ENCODE measurements around the gene LAMA3.

Gene LAMA3

DNA sequence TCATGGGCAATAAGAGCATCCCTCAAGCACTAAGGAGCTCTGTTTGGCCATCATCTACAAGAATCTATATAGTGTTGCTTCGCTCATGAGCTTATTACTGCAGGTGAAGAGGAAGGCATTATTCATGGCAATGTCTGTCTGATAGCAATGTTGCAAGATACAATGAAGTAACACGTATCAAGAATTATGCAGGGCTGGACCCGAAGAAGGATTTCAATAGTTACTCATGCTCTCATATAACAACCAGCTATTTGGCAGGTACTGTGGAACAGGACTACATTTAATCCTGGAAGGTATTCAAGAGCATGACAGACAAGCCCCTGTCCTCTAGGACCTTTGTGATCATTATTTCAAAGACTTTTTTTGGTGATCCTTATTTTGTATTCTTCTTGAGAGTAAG, 109.6 kb downstream of the LAMA3 start:
- no peak for DNase-seq (ENCODE audit: low read depth in 2 of 2)
- TF ChIP-seq, protein P1, sequence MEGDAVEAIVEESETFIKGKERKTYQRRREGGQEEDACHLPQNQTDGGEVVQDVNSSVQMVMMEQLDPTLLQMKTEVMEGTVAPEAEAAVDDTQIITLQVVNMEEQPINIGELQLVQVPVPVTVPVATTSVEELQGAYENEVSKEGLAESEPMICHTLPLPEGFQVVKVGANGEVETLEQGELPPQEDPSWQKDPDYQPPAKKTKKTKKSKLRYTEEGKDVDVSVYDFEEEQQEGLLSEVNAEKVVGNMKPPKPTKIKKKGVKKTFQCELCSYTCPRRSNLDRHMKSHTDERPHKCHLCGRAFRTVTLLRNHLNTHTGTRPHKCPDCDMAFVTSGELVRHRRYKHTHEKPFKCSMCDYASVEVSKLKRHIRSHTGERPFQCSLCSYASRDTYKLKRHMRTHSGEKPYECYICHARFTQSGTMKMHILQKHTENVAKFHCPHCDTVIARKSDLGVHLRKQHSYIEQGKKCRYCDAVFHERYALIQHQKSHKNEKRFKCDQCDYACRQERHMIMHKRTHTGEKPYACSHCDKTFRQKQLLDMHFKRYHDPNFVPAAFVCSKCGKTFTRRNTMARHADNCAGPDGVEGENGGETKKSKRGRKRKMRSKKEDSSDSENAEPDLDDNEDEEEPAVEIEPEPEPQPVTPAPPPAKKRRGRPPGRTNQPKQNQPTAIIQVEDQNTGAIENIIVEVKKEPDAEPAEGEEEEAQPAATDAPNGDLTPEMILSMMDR (IDR thresholded peaks at IDR 0.05; ENCODE audit: low read depth, low read length): no peak
- no peak overlapping the region for H3K4me3 ChIP-seq (replicated peaks in 1 of 2; ENCODE audit: low read depth in 2 of 2, low read length in 2 of 2)

DNA sequence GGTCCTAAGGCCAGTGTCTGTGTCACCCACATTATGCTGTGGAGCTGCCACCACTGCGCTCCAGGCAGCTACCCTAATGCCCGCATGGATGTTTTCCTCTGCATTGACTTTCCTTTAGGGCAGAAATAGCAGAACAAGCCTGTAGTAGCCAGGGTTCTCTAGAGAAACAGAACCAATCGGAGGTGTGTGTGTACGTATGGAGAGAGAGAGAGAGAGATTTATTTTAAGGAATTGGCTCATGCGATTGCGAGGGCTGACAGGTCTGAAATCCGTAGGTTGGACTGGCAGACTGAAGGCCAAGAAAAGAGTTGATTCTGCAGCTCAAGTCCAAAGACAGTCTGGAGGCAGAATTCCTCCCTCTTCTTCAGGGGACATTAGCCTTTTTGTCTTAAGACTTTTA, 110.3 kb downstream of the LAMA3 start:
- no peak overlapping the region for H3K4me3 ChIP-seq (replicated peaks in 1 of 2; ENCODE audit: low read depth in 2 of 2, low read length in 2 of 2)
- DNase-seq (ENCODE audit: low read depth in 2 of 2): no peak
- TF ChIP-seq, protein P1 (IDR thresholded peaks at IDR 0.05; ENCODE audit: low read depth, low read length): no peak

DNA sequence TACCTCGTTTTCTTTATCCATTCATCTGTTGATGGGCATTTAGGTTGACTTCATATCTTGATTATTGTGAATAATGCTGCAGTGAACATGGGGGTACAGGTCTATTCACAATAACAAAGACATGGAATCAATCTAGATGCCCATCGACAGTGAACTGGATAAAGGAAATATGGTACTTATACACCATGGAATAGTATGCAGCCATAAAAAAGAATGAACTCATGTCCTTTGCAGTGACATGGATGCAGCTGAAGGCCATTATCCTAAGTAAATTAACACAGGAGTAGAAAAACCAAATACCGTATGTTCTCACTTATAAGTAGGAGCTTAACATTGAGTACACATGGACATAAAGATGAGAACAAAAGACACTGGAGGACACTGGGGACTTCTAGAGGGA, 111.6 kb downstream of the LAMA3 start:
- no peak for DNase-seq (ENCODE audit: low read depth in 2 of 2)
- TF ChIP-seq, protein P1 (IDR thresholded peaks at IDR 0.05; ENCODE audit: low read depth, low read length): no peak

DNA sequence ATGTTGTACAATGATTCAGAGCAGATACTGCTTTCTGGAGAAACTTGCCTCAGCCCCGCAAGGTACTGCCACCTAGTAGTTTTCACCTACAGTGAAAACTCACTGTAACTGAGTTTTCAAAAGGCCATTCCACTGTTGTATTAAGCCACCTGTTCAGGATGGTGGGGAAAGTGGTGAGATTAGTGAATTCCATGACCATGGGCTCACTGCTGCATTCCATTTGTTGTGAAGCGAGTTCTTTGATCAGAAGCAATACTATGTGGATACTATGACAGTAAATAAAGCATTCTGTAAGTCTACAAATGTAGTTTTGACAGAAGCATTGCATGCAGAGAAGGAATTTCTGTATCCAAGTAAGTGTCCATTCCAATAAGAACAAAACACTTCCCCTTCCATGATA, 113.6 kb downstream of the LAMA3 start:
- H3K4me3 ChIP-seq (replicated peaks in 1 of 2; ENCODE audit: low read depth in 2 of 2, low read length in 2 of 2): no peak overlapping the region
- DNase-seq (ENCODE audit: low read depth in 2 of 2): no peak
- TF ChIP-seq, protein P1 (IDR thresholded peaks at IDR 0.05; ENCODE audit: low read depth, low read length): no peak

More for the DNA sequence above, 111.6 kb downstream of the LAMA3 start:
- no peak overlapping the region for H3K4me3 ChIP-seq (replicated peaks in 1 of 2; ENCODE audit: low read depth in 2 of 2, low read length in 2 of 2)

- H3K4me3 ChIP-seq (replicated peaks in 1 of 2; ENCODE audit: low read depth in 2 of 2, low read length in 2 of 2): no peak overlapping the region
- DNase-seq (ENCODE audit: low read depth in 2 of 2): no peak
- TF ChIP-seq, protein P1 (IDR thresholded peaks at IDR 0.05; ENCODE audit: low read depth, low read length): no peak
These were observed 114.5 kb downstream of the LAMA3 start for GRCh38 chr18:23803755-23804154.

DNA sequence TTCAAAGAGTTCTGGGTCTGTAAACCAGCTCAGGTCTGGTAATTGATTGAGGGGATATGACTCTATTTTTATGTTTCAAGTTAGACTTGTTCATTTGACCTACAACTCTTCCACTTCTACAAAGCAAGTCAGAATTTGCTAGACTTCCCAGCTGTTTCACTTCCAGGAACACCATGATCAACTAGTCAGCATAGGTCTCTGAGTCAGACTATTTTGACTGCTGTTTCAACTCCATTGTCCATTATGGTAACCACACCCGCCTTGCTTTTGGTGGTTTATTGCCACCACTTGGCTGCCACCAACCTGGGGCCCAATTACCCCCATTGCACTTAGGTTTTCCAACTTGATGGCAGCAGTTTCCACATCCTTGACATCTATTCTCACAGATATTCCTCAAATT, 116.6 kb downstream of the LAMA3 start:
- TF ChIP-seq, protein P1 (IDR thresholded peaks at IDR 0.05; ENCODE audit: low read depth, low read length): no peak
- peak; percentile 47 to 85 for DNase-seq (ENCODE audit: low read depth in 2 of 2)
- H3K4me3 ChIP-seq (replicated peaks in 1 of 2; ENCODE audit: low read depth in 2 of 2, low read length in 2 of 2): no peak overlapping the region

DNA sequence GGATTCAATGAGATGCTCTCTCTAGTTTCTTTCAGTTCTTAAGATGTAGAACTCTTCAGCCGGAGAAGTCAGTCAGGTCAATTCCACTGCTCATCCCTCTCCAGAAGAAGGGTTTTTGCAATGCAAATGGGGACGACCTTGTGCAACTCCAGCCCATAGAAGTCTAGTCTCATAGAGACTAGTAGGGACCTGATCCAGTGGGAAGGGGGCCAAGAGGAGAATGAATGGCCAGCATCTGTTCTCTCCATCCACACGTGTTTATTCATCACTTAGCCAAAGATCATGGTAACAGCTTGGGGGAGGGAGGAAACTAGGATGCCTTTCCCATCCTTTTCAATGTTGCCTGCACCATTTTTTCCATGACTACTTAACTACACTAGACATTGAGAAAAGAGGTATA, 120.2 kb downstream of the LAMA3 start:
- TF ChIP-seq, protein P1 (IDR thresholded peaks at IDR 0.05; ENCODE audit: low read depth, low read length): no peak
- DNase-seq (ENCODE audit: low read depth in 2 of 2): no peak
- H3K4me3 ChIP-seq (replicated peaks in 1 of 2; ENCODE audit: low read depth in 2 of 2, low read length in 2 of 2): no peak overlapping the region
